Stimulated activated CD4-positive, alpha-beta T cell treated with anti-CD3 and anti-CD28 coated beads, Interleukin-1b, Interleukin-23, amount 100 ng/mL, for 24 hours (primary cell): ENCODE measurements around the gene ATP6V1E1.
"Not testable (repeated sequence)": the region's sequence is repeated elsewhere in the genome, so short reads cannot be mapped to it uniquely, and the experiment has no call there.

Experiments
- DNase-seq, 4 experiments: peaks; one replicate each; pipeline ENCODE4 v3.0.0-alpha.2; 2020; ENCODE audit warnings: low read depth in 4 of 4, low spot score in 1 of 4

The ATP6V1E1 gene

DNA sequence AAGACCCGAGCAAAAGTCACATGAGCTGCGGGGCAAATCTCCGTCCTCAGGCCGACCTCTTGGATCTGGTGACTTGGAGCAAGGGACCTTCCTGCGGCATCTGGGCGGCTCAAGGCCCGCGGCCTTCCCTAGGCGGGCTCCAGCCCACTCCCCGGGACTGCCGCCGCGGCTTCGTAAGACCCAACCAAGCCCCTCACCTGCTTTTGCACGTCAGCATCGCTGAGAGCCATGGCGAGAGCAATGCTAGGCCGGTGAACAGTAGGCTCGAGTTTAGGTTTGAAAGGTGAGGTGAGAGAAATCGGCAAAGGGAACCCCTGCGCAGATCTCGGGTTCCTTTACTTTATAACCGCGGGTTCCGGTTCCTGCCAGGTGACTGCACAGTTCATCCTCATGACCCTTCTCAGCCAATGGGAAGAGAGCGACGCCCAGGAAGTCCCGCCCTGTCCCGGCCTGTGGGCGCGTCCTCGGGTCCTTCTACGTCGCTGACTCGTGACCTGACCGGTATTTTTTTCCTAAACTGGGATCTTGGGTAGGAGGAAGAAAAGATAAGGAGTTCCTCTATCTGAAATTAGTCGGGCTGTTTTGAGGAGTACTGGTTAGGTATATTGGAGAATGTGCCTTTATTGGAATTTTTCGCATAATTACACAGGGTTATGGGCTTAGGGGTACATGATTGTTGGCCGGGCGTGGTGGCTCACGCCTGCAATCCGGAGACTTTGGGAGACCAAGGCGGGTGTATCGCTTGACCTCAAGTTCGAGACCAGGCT, at the start of gene ATP6V1E1:
Gene ATP6V1E1, minus strand, starts transcription at position 344 of the 767 bp plus-strand sequence. Its CDS starts 114 bp downstream, at position 230.
- DNase-seq, result peak; percentile 77 to 90 (median 86)

GRCh38 chr22:17675584-17675983, 47.0 kb upstream of the ATP6V1E1 start:
- no peak for DNase-seq

DNA sequence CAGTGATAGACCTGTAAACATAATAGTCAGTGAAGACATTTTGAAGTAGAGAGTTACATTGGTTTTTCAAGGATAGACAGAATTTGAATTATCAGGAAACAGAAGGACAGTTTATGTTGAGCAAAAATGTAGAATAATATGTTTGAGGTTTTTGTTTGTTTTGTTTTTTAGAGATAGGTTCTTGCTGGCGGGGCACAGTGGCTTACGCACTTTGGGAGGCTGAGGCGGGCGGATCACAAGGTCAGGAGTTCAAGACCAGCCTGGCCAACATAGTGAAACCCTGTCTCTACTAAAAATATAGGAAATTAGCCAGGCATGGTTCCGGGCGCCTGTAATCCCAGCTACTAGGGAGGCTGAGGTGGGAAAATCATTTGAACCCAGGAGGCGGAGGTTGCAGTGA, 45.6 kb upstream of the ATP6V1E1 start:
- DNase-seq, result no peak

DNA sequence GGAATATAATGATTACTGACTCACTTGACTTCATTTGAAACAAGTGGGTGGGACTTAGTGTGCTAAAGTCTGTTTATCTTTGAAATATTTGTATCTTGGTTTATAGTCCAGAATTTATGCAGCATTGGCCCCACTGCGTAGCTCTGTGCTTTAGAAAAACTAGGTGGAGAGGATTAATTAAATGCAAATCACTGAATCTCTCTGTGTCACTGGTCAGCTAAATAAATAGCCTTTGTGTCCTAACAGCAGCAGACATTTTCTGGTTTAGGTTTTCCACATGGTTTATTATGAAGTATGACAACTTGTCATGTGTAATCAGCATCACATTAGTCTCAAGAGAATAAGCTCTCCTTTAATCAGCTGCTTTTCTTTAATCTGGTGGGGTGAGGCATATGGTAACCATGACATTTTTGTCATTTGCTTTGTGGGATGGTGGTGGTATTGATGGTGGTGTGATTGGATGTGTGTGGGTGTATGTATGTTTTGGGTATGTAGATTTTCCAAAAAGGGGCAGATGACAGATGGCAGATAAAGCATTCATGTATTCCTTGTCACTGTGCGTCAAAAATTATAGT, 44.0 kb upstream of the ATP6V1E1 start:
- no peak for DNase-seq

DNA sequence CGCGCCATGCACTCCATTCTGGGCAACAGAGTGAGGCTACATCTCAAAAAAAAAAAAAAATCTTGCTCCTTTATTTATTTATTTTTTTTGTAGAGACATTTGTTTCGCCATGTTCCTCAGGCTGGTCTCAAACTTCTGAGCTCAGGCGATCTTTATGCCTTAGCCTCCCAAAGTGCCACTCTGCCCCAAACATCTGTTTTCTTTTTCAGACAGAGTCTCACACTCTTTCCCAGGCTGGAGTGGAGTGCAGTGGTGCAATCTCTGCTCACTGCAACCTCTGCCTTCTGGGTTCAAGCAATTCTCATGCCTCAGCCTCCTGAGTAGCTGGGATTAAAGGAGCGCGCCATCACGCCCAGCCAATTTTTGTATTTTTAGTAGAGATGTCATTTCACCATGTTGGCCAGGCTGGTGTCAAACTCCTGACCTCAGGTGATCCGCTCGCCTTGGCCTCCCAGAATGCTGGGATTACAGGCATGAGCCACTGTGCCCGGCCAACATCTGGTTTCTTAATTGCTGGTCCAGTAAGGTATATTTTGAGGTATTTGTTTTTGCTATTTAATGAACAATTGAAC, 43.1 kb upstream of the ATP6V1E1 start:
- not testable (repeated sequence) for DNase-seq

GRCh38 chr22:17665854-17666253, 37.3 kb upstream of the ATP6V1E1 start:
- no peak for DNase-seq

- DNase-seq, result no peak
Observed at GRCh38 chr22:17665248-17665647, 36.7 kb upstream of the ATP6V1E1 start.

DNA sequence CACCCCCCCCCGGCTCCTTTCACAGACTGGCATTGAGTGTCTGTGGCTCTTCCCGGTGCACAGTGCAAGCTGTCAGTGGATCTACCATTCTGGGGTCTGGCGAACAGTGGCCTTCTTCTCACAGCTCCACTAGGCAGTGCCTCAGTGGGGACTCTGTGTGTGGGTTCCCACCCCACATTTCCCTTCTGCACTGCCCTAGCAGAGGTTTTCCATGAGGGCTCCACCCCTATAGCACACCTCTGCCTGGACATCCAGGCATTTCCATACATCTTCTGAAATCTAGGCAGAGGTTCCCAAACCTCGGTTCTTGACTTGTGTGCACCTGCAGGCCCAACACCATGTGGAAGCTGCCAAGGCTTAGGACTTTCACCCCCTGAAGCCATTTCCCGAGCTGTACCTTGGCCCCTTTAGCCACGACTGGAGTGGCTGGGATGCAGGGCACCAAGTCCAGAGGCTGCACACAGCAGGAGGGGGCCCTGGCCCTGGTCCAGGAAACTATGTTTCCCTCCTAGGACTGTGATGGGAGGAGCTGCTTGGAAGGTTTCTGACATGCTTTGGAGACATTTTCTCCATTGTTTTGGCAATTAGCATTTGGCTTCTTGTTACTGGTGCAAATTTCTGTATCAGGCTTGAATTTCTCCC, 36.0 kb upstream of the ATP6V1E1 start:
- DNase-seq, result no peak

- no peak for DNase-seq
Observed at GRCh38 chr22:17656870-17657395, 28.4 kb upstream of the ATP6V1E1 start.

DNA sequence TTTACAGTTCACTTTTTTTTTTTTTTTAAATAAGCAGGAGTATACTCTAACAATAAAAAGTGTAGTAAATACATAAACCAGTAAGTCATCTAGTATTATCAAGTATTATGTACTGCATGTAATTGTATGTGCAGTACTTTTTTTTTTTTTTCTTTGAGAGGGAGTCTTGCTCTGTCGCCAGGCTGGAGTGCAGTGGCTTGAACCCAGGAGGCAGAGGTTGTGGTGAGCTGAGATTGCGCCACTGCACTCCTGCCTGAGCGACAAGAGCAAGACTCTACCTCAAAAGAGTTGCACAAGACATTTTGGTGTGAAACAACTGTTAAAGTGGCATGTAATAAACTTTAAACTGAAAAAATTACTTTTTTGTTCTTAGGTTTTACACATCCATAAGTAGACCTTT, 26.7 kb upstream of the ATP6V1E1 start:
- no peak for DNase-seq

DNA sequence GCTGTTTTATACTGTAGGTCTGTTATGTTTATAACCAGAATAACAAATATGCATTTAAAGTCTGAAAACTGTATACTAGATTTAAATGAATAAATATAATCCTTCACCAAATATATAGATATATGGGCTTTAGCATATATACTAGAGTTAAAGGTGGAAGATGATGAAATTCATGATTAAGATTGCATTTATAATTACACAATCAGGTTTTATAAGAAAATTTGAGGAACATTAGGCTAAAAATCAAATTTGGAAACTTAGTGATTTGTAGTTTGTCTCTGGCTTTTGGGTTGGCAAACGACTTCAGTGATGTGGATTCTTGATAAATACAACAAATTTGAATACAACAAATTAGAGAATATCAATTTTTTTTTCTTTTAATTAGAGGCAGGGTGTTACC, 20.0 kb upstream of the ATP6V1E1 start:
- no peak for DNase-seq

DNA sequence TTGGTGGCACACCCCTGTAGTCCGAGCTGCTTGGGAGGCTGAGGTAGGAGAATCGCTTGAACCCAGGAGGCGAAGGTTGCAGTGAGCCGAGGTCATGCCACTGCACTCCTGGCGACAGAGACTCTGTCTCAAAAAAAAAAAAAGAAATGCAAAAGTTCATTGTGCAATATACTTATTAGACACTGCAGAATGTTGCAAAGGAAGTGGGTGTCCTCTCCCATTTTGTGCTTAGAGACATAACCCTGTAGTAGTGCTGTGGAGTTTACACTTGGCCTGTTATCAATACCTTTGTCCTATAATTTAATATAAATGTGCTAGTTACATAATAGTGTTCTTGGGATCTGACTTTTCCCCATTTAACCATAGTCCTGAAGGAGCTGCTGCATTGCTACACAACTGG, 19.4 kb upstream of the ATP6V1E1 start:
- DNase-seq, result no peak

DNA sequence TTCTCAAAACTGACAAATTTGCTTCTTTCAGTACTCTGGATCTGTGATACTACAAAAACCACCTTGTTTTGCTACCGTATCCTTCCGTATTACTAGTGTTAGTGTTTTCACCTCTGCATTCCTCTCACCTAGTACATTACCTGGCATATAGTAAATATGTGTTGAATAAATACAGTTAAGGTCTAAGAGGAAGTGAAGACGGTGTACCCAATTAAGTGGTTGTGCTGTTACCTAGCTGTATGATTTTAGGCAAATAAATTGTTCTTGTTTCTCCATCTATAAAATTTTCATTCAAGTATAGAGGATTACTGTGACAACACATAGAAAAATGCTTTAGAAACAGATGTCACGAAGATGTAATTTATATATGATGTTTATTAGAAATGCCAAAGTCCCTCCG, 18.9 kb upstream of the ATP6V1E1 start:
- DNase-seq, result no peak

DNA sequence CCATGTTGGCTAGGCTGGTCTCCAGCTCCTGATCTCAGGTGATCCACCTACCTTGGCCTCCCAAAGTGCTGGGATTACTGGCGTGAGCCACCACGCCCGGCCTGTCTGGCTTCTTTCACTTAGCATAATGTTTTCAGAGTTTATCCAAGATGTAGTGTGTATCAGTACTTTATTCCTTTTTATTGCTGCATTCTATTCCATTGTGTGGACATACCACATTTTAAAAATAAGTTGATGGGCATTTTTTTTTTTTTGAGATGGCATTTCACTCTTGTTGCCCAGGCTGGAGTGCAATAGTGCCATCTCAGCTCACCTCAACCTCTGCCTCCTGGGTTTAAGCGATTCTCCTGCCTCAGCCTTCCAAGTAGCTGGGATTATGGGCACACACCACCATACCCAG, 13.8 kb upstream of the ATP6V1E1 start:
- DNase-seq, result not testable (repeated sequence)

DNA sequence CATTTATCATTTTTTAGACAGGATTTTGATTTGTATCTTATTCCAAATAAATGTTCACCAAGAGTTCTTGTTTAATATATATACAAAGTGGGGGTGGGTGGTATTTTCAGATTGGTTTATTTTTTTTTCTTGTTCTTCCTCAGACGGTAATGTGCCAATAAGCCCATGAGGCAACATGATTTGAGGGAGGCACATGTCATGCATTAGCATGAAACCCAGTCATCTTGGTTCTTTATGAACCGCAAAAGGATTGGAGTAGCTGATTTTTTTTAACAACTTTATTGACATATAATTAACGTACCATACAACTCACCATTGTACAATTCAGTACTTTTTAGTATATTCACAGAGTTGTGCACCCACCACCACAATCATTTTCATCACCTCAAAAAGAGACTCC, 12.7 kb upstream of the ATP6V1E1 start:
- no peak for DNase-seq

DNA sequence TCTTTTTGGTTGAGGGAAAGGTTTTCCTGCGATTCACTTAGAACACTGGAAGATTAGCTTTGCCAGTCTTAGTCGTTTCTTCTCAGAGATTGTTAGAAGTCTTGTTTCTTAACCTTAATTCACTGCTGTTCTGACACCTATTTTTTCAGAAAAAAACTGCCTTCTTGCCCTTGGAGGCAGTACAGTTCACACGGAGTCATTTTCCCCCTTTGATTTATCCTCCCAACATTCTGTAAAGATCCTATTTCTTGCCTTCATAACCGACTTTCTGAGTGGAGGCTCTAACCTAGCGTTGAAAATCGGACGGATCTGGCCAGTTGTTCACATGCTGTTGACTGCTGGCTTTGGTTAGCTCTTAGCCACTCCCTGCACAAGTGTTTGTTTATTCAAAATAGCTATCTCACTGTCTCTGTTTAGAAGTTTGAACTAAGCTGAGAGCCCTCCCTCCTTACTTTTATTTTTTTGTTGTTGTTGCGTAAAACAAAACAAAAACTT, 10.7 kb upstream of the ATP6V1E1 start:
- no peak for DNase-seq

GRCh38 chr22:17638432-17639246, 10.1 kb upstream of the ATP6V1E1 start, which contains the start of gene BCL2L13:
TSS of gene BCL2L13 (plus strand) at chr22:17638757. CDS start at chr22:17655712, 16,955 bp downstream.
- DNase-seq, result peak; percentile 71 to 87 (median 79)

DNA sequence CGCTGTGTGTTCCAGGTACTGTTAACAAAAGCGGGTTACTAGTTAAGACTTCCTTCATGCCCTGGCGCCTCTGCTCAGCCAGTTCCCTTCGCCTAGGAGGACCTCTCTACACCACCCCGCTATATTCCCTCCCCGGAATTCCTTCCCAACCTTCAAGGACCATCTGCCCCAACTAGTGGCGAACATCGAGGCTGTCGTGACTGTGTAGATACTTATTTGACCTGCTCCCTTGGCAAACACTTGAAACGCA, 9.6 kb upstream of the ATP6V1E1 start:
- peak in 1 of 4 experiments; percentile 4 for DNase-seq

DNA sequence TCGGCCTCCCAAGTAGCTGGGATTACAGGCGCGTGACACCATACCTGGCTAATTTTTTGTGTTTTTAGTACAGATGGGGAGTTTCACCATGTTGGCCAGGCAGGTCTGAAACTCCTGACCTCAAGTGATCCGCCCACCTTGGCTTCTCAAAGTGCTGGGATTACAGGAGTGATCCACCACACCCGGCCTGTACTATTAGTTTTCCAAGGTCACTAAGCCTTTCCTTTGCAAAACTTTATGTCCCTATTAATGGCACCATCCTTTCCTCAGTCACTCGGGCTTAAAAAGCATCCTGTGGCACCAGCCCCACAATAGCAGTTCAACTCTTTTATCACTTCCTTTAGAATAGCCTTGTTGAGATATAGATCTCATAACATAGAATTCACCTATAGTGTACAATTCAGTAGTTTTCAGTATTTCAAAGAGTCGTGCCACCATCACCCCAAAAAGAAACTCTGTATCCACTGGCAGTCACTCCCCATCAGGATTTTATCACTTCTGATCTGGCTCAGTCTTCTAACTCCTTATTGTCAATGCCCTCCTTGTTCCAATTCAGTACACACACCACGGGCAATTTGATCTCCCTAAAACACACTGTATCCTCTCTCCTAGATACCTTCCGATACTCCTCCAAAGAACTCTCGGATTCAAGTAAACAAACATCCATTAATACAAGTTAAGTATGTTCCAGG, 9.1 kb upstream of the ATP6V1E1 start:
- no peak for DNase-seq

DNA sequence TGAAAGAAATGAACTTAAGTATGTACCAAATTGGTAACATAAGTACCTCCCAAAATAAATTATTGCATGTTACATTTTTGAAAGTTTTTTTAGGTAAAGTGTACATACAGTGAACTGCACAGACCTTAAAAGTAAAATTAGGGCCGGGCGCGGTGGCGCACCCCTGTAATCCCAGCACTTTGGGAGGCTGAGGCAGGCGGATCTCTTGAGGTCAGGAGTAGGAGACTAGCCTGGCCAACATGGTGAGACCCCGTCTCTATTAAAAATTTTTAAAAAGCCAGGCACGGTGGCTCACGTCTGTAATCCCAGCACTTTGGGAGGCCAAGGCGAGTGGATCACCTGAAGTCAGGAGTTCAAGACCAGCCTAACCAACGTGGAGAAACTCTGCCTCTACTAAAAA, 8.3 kb upstream of the ATP6V1E1 start:
- not testable (repeated sequence) for DNase-seq
